Neural cell (in vitro differentiated cells): ENCODE results near the gene HBEGF. TPM values are rescaled to one million over a fixed set of nuclear protein-coding genes. Genes with fewer than 3 reads are reported as not detected.

Source experiments
- H2AFZ ChIP-seq: fragments of 200-600, 300-800 bp; sonication (generic), shearing (Covaris generic); 2 replicates; pipeline ENCODE4 v1.6.0; 2014; ENCODE audit warnings: low read depth, mild to moderate bottlenecking, antibody characterized with exemption, low read length, moderate library complexity
- H3F3A ChIP-seq: fragments of 200-600 bp; shearing (Covaris generic); 2 replicates; pipeline ENCODE4 v1.6.1; 2016; ENCODE audit warnings: mild to moderate bottlenecking, moderate library complexity, mixed read lengths, antibody characterized with exemption, low read length; ENCODE audit not compliant: insufficient read depth, poor library complexity, severe bottlenecking
- H3K27ac ChIP-seq: fragments of 200-600, 300-800 bp; sonication (generic), shearing (Covaris generic); 2 replicates; pipeline ENCODE4 v1.5.1; 2014; ENCODE audit warnings: mild to moderate bottlenecking, low read length, moderate library complexity
- H3K27me3 ChIP-seq: fragments of 300-800, 200-600 bp; sonication (generic), shearing (Covaris generic); 2 replicates; pipeline ENCODE4 v1.6.0; 2014; ENCODE audit warnings: mild to moderate bottlenecking, low read depth, low read length, moderate library complexity; ENCODE audit not compliant: insufficient read depth
- H3K36me3 ChIP-seq: fragments of 300-800, 200-600 bp; sonication (generic), shearing (Covaris generic); 2 replicates; pipeline ENCODE4 v1.5.1; 2014; ENCODE audit warnings: mild to moderate bottlenecking, antibody characterized with exemption, low read length, moderate library complexity; ENCODE audit not compliant: insufficient read depth
- H3K4me2 ChIP-seq: fragments of 300-800, 200-600 bp; sonication (generic), shearing (Covaris generic); 2 replicates; pipeline ENCODE4 v1.6.0; 2014; ENCODE audit warnings: mild to moderate bottlenecking, low read length
- H3K4me3 ChIP-seq: fragments of 300-800, 200-600 bp; sonication (generic), shearing (Covaris generic); 2 replicates; pipeline ENCODE4 v1.5.1; 2014; ENCODE audit warnings: mild to moderate bottlenecking, low read length, moderate library complexity
- H3K79me2 ChIP-seq: fragments of 200-600 bp; shearing (Covaris generic); replicated peaks from 2 replicates; pipeline ENCODE4 v1.6.0; 2014; ENCODE audit warnings: mild to moderate bottlenecking, low read length, moderate library complexity; ENCODE audit not compliant: insufficient read depth
- H3K9ac ChIP-seq: fragments of 300-800, 200-600 bp; sonication (generic), shearing (Covaris generic); 2 replicates; pipeline ENCODE4 v1.6.1; 2016; ENCODE audit warnings: mild to moderate bottlenecking, low read length, mixed read lengths
- H3K9me2 ChIP-seq: fragments of 200-600 bp; shearing (Covaris generic); 2 replicates; pipeline ENCODE4 v1.6.1; 2016; ENCODE audit warnings: mild to moderate bottlenecking, low read length, mixed read lengths; ENCODE audit not compliant: insufficient read depth
- H3K9me3 ChIP-seq: fragments of 200-600, 300-800 bp; sonication (generic), shearing (Covaris generic); 2 replicates; pipeline ENCODE4 v1.6.1; 2016; ENCODE audit warnings: mild to moderate bottlenecking, mixed run types, low read length, moderate library complexity, mixed read lengths
- H4K20me1 ChIP-seq: fragments of 200-600 bp; shearing (Covaris generic); 2 replicates; pipeline ENCODE4 v1.6.1; 2016; ENCODE audit warnings: mild to moderate bottlenecking, mixed run types; ENCODE audit not compliant: insufficient read depth
- CTCF ChIP-seq: fragments of 450-650 bp; IDR thresholded peaks from 2 replicates; pipeline ENCODE4 v1.5.1; 2014; ENCODE audit warnings: antibody characterized with exemption, mild to moderate bottlenecking, moderate library complexity; ENCODE audit not compliant: poor library complexity, severe bottlenecking
- EP300 ChIP-seq: fragments of 450-650 bp; conservative IDR thresholded peaks from 2 replicates; pipeline ENCODE4 v1.6.1; 2014; ENCODE audit warnings: antibody characterized with exemption, mild to moderate bottlenecking, moderate library complexity; ENCODE audit not compliant: poor library complexity, severe bottlenecking
- EZH2 ChIP-seq: fragments of 200-600, 300-800 bp; shearing (Covaris generic), sonication (generic); IDR thresholded peaks from 2 replicates; pipeline ENCODE4 v1.6.1; 2014; ENCODE audit warnings: antibody characterized with exemption, low read length, borderline replicate concordance, mild to moderate bottlenecking; ENCODE audit not compliant: insufficient read depth, poor library complexity, severe bottlenecking
- MXI1 ChIP-seq: fragments of 450-650 bp; conservative IDR thresholded peaks from 2 replicates; pipeline ENCODE4 v1.6.1; 2014; ENCODE audit warnings: antibody characterized with exemption, mild to moderate bottlenecking; ENCODE audit not compliant: poor library complexity, severe bottlenecking
- POLR2AphosphoS5 ChIP-seq: IDR thresholded peaks from 2 replicates; pipeline ENCODE4 v1.6.1; 2012
- RAD21 ChIP-seq: fragments of 450-650 bp; conservative IDR thresholded peaks from 2 replicates; pipeline ENCODE4 v1.6.1; 2014; ENCODE audit warnings: antibody characterized with exemption, mild to moderate bottlenecking, moderate library complexity
- REST ChIP-seq: IDR thresholded peaks from 2 replicates; pipeline ENCODE4 v1.6.1; 2012; ENCODE audit warnings: borderline replicate concordance
- SMC3 ChIP-seq: fragments of 450-650 bp; conservative IDR thresholded peaks from 2 replicates; pipeline ENCODE4 v1.6.1; 2014; ENCODE audit warnings: antibody characterized with exemption, mild to moderate bottlenecking, moderate library complexity; ENCODE audit not compliant: poor library complexity
- TAF1 ChIP-seq: IDR thresholded peaks from 2 replicates; pipeline ENCODE4 v1.6.1; 2012; ENCODE audit warnings: low read depth
- polyA plus RNA-seq: library from polyadenylated mRNA; depleted of rRNA; stranded (reverse); fragments of >200 nt; gene quantifications from 2 replicates; pipeline ENCODE4 v1.2.3, GENCODE V29; 2014

Gene HBEGF
- polyA plus RNA-seq, 1 donor from 2014 or later, result 9.8 TPM

- Histone ChIP-seq H3K9me3 (no peaks in the 10 kb centered on the region), H3K27ac (no peak overlapping the region), H3K36me3 (no peaks in the 10 kb centered on the region), H2AFZ (no peak overlapping the region), H3K4me3 (no peak overlapping the region), H3K27me3 (no peaks in the 10 kb centered on the region), H4K20me1 (no peaks in the 10 kb centered on the region), H3F3A (no peaks in the 10 kb centered on the region), H3K9me2 (no peaks in the 10 kb centered on the region), H3K79me2 (no peaks in the 10 kb centered on the region), H3K4me2 (no peak overlapping the region), H3K9ac (no peak overlapping the region)
- TF ChIP-seq CTCF, result no peak
- no peak for TF ChIP-seq REST
- TF ChIP-seq MXI1, result no peak
- no peak for TF ChIP-seq SMC3
- TF ChIP-seq TAF1, result no peak
- TF ChIP-seq EP300, result no peak
- no peak for TF ChIP-seq POLR2AphosphoS5
- no peak for TF ChIP-seq RAD21
Observed at GRCh38 chr5:140310434-140310833, 36.0 kb downstream of the HBEGF start.

GRCh38 chr5:140309706-140310249 lies 36.6 kb downstream of the HBEGF start:
- no peaks in the 10 kb centered on the region for H3K9me2 ChIP-seq
- TF ChIP-seq SMC3 (no peak), MXI1 (no peak), REST (no peak), CTCF (no peak), TAF1 (no peak), POLR2AphosphoS5 (no peak), RAD21 (no peak), EP300 (no peak), EZH2 (no peak)

More at GRCh38 chr5:140309706-140310249, 36.6 kb downstream of the HBEGF start:
- Histone ChIP-seq H3K4me3 (no peak overlapping the region), H3K27ac (no peak overlapping the region), H3K4me2 (no peak overlapping the region), H3K36me3 (no peaks in the 10 kb centered on the region), H2AFZ (no peak overlapping the region), H4K20me1 (no peaks in the 10 kb centered on the region), H3K9ac (no peak overlapping the region), H3K79me2 (no peaks in the 10 kb centered on the region), H3K9me3 (no peaks in the 10 kb centered on the region), H3F3A (no peaks in the 10 kb centered on the region), H3K27me3 (no peaks in the 10 kb centered on the region)
